ENCODE data around the gene HMGCS2. TPM values are rescaled to one million over a fixed set of nuclear protein-coding genes. Genes with fewer than 3 reads are reported as not detected.

Gene HMGCS2
- total and polyA plus RNA-seq, 9 of the 15 experiments (the other 6 are each of a cell fraction or from before 2014, with no cell fraction given), result 0.13 TPM; not detected in 8

DNA sequence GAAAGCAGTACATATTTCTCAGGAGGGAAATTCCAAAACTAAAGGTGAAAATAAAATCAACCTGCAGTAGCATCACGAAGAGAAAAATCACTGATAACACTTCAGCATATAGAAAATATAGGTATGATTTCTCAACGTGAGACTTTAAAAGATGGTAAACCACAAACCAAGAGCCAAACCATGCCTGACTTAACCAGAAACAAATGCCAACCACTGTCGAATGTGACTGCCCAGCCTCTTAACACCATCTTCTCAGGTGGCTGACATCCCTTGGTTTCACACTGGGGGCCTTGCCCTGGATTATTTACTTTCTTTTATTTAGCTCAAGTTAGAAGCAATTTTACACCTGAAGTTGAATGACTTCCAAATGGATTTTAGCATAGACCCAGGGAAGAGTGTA, 10.1 kb downstream of the HMGCS2 start:
- no peak overlapping the region for H2AFZ ChIP-seq (ENCODE audit: low read depth, low read length)
- H3K79me2 ChIP-seq (ENCODE audit: control insufficient read depth, insufficient read depth, low read length), result no peaks in the 10 kb centered on the region
- FAIRE-seq, result no peak
- H3K9me3 ChIP-seq (replicated peaks; ENCODE audit: control insufficient read depth, insufficient read depth, low read depth, low read length), result no peaks in the 10 kb centered on the region
- TF ChIP-seq KLF6 (CRISPR knock-in tag; IDR thresholded peaks at IDR 0.05; ENCODE audit: borderline replicate concordance) (no peak), CTBP1 (IDR thresholded peaks at IDR 0.05; ENCODE audit: borderline replicate concordance) (no peak), CC2D1A (IDR thresholded peaks at IDR 0.05) (no peak), SIN3B (IDR thresholded peaks at IDR 0.05; ENCODE audit: low read depth) (no peak), TEAD2 (tag; IDR thresholded peaks at IDR 0.05) (no peak), SUPT5H (IDR thresholded peaks at IDR 0.05) (no peak), ZBTB7A (IDR thresholded peaks at IDR 0.05; ENCODE audit: borderline replicate concordance, control insufficient read depth, low read depth, low read length) (no peak), DIDO1 (tag; IDR thresholded peaks at IDR 0.05; ENCODE audit: low read depth) (no peak), GTF2F1 (IDR thresholded peaks at IDR 0.05; ENCODE audit: low read depth, low read length) (no peak), CBX3 (IDR thresholded peaks at IDR 0.05; ENCODE audit: borderline replicate concordance in 1 of 2, low read length in 2 of 2) (no peak), PHTF2 (CRISPR knock-in tag; IDR thresholded peaks at IDR 0.05) (no peak), CHCHD3 (CRISPR knock-in tag; IDR thresholded peaks at IDR 0.05) (no peak), ZNF644 (tag; IDR thresholded peaks at IDR 0.05; ENCODE audit: low read depth) (no peak)
- TF ChIP-seq, protein P1, sequence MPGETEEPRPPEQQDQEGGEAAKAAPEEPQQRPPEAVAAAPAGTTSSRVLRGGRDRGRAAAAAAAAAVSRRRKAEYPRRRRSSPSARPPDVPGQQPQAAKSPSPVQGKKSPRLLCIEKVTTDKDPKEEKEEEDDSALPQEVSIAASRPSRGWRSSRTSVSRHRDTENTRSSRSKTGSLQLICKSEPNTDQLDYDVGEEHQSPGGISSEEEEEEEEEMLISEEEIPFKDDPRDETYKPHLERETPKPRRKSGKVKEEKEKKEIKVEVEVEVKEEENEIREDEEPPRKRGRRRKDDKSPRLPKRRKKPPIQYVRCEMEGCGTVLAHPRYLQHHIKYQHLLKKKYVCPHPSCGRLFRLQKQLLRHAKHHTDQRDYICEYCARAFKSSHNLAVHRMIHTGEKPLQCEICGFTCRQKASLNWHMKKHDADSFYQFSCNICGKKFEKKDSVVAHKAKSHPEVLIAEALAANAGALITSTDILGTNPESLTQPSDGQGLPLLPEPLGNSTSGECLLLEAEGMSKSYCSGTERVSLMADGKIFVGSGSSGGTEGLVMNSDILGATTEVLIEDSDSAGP (CRISPR knock-in tag; IDR thresholded peaks at IDR 0.05), result no peak
- TF ChIP-seq, protein P2, sequence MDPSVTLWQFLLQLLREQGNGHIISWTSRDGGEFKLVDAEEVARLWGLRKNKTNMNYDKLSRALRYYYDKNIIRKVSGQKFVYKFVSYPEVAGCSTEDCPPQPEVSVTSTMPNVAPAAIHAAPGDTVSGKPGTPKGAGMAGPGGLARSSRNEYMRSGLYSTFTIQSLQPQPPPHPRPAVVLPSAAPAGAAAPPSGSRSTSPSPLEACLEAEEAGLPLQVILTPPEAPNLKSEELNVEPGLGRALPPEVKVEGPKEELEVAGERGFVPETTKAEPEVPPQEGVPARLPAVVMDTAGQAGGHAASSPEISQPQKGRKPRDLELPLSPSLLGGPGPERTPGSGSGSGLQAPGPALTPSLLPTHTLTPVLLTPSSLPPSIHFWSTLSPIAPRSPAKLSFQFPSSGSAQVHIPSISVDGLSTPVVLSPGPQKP (CRISPR knock-in tag; IDR thresholded peaks at IDR 0.05), result no peak
- TF ChIP-seq, protein P3, sequence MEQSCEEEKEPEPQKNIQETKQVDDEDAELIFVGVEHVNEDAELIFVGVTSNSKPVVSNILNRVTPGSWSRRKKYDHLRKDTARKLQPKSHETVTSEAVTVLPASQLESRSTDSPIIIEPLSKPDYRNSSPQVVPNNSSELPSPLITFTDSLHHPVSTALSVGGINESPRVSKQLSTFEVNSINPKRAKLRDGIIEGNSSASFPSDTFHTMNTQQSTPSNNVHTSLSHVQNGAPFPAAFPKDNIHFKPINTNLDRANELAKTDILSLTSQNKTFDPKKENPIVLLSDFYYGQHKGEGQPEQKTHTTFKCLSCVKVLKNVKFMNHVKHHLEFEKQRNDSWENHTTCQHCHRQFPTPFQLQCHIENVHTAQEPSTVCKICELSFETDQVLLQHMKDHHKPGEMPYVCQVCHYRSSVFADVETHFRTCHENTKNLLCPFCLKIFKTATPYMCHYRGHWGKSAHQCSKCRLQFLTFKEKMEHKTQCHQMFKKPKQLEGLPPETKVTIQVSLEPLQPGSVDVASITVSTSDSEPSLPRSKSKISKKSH (CRISPR knock-in tag; IDR thresholded peaks at IDR 0.05), result no peak
- peaks cover 9 to 19% of the 10 kb centered on the region in 2 experiments; a peak in 4 of 5 replicates for H3K27me3 ChIP-seq (ENCODE audit: control insufficient read depth in 2 of 2, insufficient read depth in 2 of 2, low read length in 2 of 2)
- 2% methylated on average over 3 of the region's 3 CpGs for WGBS (ENCODE audit: insufficient coverage, low coverage, missing lambda C conversion rate)
- no peaks in the 10 kb centered on the region for H3K36me3 ChIP-seq (ENCODE audit: control insufficient read depth, insufficient read depth, low read length)
- DNase-seq (ENCODE audit: extremely low read depth in 1 of 4, low spot score in 3 of 4), result no peak
- intact Hi-C loops (cut with micrococcal nuclease), result no loop called here
- in situ Hi-C loops (cut with MboI), result no loop called here
- no TSS peak for BruUV-seq (replicated peaks)
- POLR2A ChIA-PET, result interaction anchor here (1.0 kb wide), 1 partner anchor 58 kb away, joined by 4 read pairs; no protein-coding TSS in a partner anchor
- H4K20me1 ChIP-seq (replicated peaks; ENCODE audit: control insufficient read depth, insufficient read depth, low read length), result no peaks in the 10 kb centered on the region
- ATAC-seq, result no peak
- no peak overlapping the region for H3K9ac ChIP-seq (ENCODE audit: insufficient read depth in 1 of 2, low read depth in 2 of 2, low read length in 2 of 2)
- H3K4me1 ChIP-seq (replicated peaks in 1 of 2; ENCODE audit: control insufficient read depth in 2 of 2, insufficient read depth in 2 of 2, low read length in 2 of 2), result no peaks in the 10 kb centered on the region
- no peaks in the 10 kb centered on the region for H3K9me1 ChIP-seq (ENCODE audit: control insufficient read depth, insufficient read depth, low read length)
- no peak overlapping the region for H3K4me2 ChIP-seq (ENCODE audit: insufficient read depth, low read length)
- no peak overlapping the region for H3K4me3 ChIP-seq
- H3K27ac ChIP-seq (ENCODE audit: extremely low read depth, low read depth, low read length), result no peak overlapping the region
- CTCF ChIA-PET (ENCODE audit: low intra/inter-chr PET ratio), result no interaction called here

All from K562 (cell line).